GM12875 (cell line): ENCODE measurements around the gene CNN2.

ENCODE experiments used
- H3K4me3 ChIP-seq: one replicate; pipeline ENCODE4 v1.5.1; 2011; ENCODE audit warnings: low read depth, low read length, control low read depth
- CTCF ChIP-seq: IDR thresholded peaks from 2 replicates; pipeline ENCODE4 v1.5.1; 2011; ENCODE audit warnings: low read depth, mild to moderate bottlenecking, control low read depth, inconsistent platforms, low read length, moderate library complexity, borderline replicate concordance; ENCODE audit not compliant: insufficient read depth

CNN2 gene

GRCh38 chr19:1013218-1013617, 13.2 kb upstream of the CNN2 start:
- no peak overlapping the region for H3K4me3 ChIP-seq
- no peak for TF ChIP-seq CTCF

GRCh38 chr19:1014161-1015060, 12.0 kb upstream of the CNN2 start:
- H3K4me3 ChIP-seq: no peak overlapping the region
- no peak for TF ChIP-seq CTCF

DNA sequence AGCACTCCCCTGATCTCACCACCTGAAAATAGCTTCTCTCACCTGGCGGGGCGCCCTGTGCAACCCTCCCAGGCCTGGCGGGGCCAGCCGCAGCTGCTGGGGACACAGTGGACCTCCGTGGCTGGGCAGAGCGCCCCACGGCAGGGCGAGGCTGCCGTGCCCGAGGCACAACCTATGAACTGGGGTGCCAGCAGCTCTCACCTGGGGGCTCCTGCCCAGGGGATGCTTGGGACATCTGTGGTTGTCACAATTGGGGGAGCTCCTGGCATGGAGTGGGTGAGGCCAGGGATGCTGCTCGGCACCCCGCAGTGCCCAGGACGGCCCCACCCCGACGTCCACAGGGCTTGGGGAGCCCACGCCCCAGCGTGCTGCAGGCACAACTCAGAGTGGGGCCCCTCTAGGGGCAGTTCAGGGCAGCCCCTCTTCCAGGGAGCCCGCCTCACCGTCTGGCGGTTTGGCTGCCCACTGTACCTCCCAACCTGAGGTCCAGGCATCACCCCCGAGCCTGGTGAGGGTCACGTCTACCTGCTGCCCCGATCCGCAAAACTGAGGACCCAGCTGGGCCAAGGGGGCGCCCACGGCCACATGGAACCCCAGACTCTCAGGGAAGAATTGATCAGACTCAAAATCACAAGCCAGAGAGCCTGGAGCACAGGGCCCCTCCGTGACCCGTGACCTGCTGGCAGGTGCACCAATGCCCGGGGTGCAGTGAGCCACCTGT, 11.2 kb upstream of the CNN2 start:
- no peak overlapping the region for H3K4me3 ChIP-seq
- no peak for TF ChIP-seq CTCF

GRCh38 chr19:1015782-1016646, 10.4 kb upstream of the CNN2 start:
- H3K4me3 ChIP-seq: no peak overlapping the region
- no peak for TF ChIP-seq CTCF

GRCh38 chr19:1016647-1017114, 9.7 kb upstream of the CNN2 start:
- H3K4me3 ChIP-seq: no peak overlapping the region
- TF ChIP-seq CTCF: no peak

GRCh38 chr19:1017115-1017905, 9.1 kb upstream of the CNN2 start:
- no peak overlapping the region for H3K4me3 ChIP-seq
- no peak for TF ChIP-seq CTCF
